Activated B cell treated with CpG ODN at 0.5 μM for 24 hours (primary cell): ENCODE results near the gene PIK3R6. TPM values are rescaled to one million over a fixed set of nuclear protein-coding genes. Genes with fewer than 3 reads are reported as not detected.

Source experiments
- ATAC-seq: fragments of 200-7000 bp; cut with Tn5 transposase; one replicate; pipeline ENCODE4 v1.10.0; 2021; ENCODE audit warnings: low read depth, mild to moderate bottlenecking, moderate library complexity
- CTCF ChIA-PET: fragments of 350-600 bp; sonication (Branson Sonifier 250); formaldehyde crosslinking; loops from one replicate; lab custom pipeline; 2021; ENCODE audit warnings: antibody characterized with exemption; lab: Charles Lee
- POLR2A ChIA-PET: fragments of 350-600 bp; sonication (Branson Sonifier 250); formaldehyde crosslinking; loops from one replicate; lab custom pipeline; 2021; ENCODE audit warnings: antibody characterized with exemption; lab: Charles Lee
- DNase-seq: peaks from one replicate; pipeline ENCODE4 v3.0.0; 2022
- H3K27ac Mint-ChIP-seq: one replicate; pipeline ENCODE4 v1.8.0; 2020; ENCODE audit warnings: mixed read lengths
- H3K27me3 Mint-ChIP-seq: one replicate; pipeline ENCODE4 v1.8.0; 2021; ENCODE audit warnings: mixed read lengths
- H3K36me3 Mint-ChIP-seq: one replicate; pipeline ENCODE4 v1.8.0; 2021; ENCODE audit warnings: low read depth, mixed read lengths
- H3K4me1 Mint-ChIP-seq: one replicate; pipeline ENCODE4 v1.8.0; 2021; ENCODE audit warnings: mixed read lengths
- H3K4me3 Mint-ChIP-seq: one replicate; pipeline ENCODE4 v1.8.0; 2020; ENCODE audit warnings: mild to moderate bottlenecking, mixed read lengths
- H3K9me3 Mint-ChIP-seq: one replicate; pipeline ENCODE4 v1.8.0; 2020; ENCODE audit warnings: mixed read lengths
- intact Hi-C: fragments of 100-400 bp; cut with micrococcal nuclease; formaldehyde crosslinking; loops from one replicate; pipeline ENCODE4 v1.15.1; 2024
- total RNA-seq: library from RNA; stranded (reverse); gene quantifications from 2 replicates; pipeline ENCODE4 v1.2.3, GENCODE V29; 2022
- TF ChIP-seq, protein P1 (sequence below): fragments of 200-600 bp; IDR thresholded peaks from one replicate; pipeline ENCODE4 v1.8.0; 2022; ENCODE audit warnings: antibody characterized with exemption, mild to moderate bottlenecking

The PIK3R6 gene
- total RNA-seq, 1 donor from 2014 or later, result 0.91 TPM

DNA sequence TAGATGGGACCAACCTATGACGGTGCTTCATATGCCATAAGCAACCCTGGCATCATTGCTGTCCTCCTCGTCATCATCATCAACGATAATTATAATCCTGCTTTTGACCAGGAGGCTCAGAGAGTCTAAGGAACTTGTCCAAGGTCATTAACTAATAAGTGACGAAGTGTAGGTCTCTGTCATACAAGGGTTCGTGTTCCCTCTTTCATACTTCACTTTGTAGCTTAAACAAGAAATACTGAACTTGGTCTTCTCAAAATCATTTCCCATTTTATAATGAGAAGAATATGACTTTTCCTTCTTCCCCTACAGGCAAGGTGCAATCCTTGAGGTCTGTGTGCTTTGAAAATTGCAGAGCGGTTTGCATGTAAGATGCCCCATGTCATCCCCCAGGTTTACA is 31.2 kb upstream of the PIK3R6 start:
- ChIA-PET CTCF (interaction anchor here (0.5 to 3.4 kb wide), 5 partner anchors 12 to 153 kb away, joined by 3 to 23 read pairs (median 8); partner anchors contain the start of gene MFSD6L), POLR2A (interaction anchor here (0.5 to 5.0 kb wide), 9 partner anchors 13 to 808 kb away, joined by 3 to 47 read pairs (median 7); partner anchors contain the start of gene PIK3R5)
- peaks cover 63% of the 10 kb centered on the region for H3K4me1 Mint-ChIP-seq
- H3K27me3 Mint-ChIP-seq, result no peaks in the 10 kb centered on the region
- TF ChIP-seq, protein P1, sequence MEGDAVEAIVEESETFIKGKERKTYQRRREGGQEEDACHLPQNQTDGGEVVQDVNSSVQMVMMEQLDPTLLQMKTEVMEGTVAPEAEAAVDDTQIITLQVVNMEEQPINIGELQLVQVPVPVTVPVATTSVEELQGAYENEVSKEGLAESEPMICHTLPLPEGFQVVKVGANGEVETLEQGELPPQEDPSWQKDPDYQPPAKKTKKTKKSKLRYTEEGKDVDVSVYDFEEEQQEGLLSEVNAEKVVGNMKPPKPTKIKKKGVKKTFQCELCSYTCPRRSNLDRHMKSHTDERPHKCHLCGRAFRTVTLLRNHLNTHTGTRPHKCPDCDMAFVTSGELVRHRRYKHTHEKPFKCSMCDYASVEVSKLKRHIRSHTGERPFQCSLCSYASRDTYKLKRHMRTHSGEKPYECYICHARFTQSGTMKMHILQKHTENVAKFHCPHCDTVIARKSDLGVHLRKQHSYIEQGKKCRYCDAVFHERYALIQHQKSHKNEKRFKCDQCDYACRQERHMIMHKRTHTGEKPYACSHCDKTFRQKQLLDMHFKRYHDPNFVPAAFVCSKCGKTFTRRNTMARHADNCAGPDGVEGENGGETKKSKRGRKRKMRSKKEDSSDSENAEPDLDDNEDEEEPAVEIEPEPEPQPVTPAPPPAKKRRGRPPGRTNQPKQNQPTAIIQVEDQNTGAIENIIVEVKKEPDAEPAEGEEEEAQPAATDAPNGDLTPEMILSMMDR, result no peak
- intact Hi-C loops, result loop anchor here (1.0 kb wide), 3 partner anchors 40 to 67 kb away; partner anchors contain the start of gene PIK3R5
- ATAC-seq (no peak), DNase-seq (no peak)
- no peaks in the 10 kb centered on the region for H3K9me3 Mint-ChIP-seq
- H3K27ac Mint-ChIP-seq, result peak overlapping the region; percentile 86
- peak overlapping the region; percentile 40 for H3K4me3 Mint-ChIP-seq
- peaks cover 47% of the 10 kb centered on the region for H3K36me3 Mint-ChIP-seq

- peaks cover 48% of the 10 kb centered on the region for H3K36me3 Mint-ChIP-seq
- no peaks in the 10 kb centered on the region for H3K27me3 Mint-ChIP-seq
- ATAC-seq (no peak), DNase-seq (no peak)
- CTCF ChIA-PET, result interaction anchor here (2.4 to 3.0 kb wide), 2 partner anchors 99 to 100 kb away, joined by 8 to 15 read pairs; partner anchors contain the start of gene MFSD6L
- peaks cover 62% of the 10 kb centered on the region for H3K4me1 Mint-ChIP-seq
- TF ChIP-seq, protein P1, result no peak
- peak overlapping the region; percentile 11 for H3K4me3 Mint-ChIP-seq
- H3K27ac Mint-ChIP-seq, result peak overlapping the region; percentile 86
- POLR2A ChIA-PET, result interaction anchor here (1.6 to 5.0 kb wide), 4 partner anchors 14 to 68 kb away, joined by 7 to 47 read pairs (median 40); partner anchors contain the start of gene PIK3R5
- intact Hi-C loops, result no loop called here
- no peaks in the 10 kb centered on the region for H3K9me3 Mint-ChIP-seq
Measured at GRCh38 chr17:8898126-8898525, 30.7 kb upstream of the PIK3R6 start.

- Mint-ChIP-seq H3K27ac (no peak overlapping the region), H3K36me3 (peaks cover 58% of the 10 kb centered on the region), H3K4me1 (peaks cover 68% of the 10 kb centered on the region), H3K9me3 (no peaks in the 10 kb centered on the region), H3K4me3 (no peak overlapping the region), H3K27me3 (no peaks in the 10 kb centered on the region)
- ATAC-seq, result no peak
- ChIA-PET POLR2A (interaction anchor here (1.6 to 4.7 kb wide), 2 partner anchors 19 to 69 kb away, joined by 7 to 44 read pairs; partner anchors contain the start of gene PIK3R5), CTCF (interaction anchor here (1.1 to 3.7 kb wide), 4 partner anchors 15 to 151 kb away, joined by 3 to 34 read pairs (median 18); partner anchors contain the start of gene MFSD6L)
- TF ChIP-seq, protein P1, result no peak
- intact Hi-C loops, result no loop called here
- DNase-seq, result no peak
Measured at GRCh38 chr17:8896641-8897635, 29.5 kb upstream of the PIK3R6 start.

GRCh38 chr17:8896087-8896486 is 28.6 kb upstream of the PIK3R6 start:
- no peaks in the 10 kb centered on the region for H3K9me3 Mint-ChIP-seq
- ATAC-seq, result no peak
- H3K27me3 Mint-ChIP-seq, result no peaks in the 10 kb centered on the region
- intact Hi-C loops, result no loop called here
- ChIA-PET POLR2A (interaction anchor here (0.8 to 1.1 kb wide), 3 partner anchors 19 to 89 kb away, joined by 3 to 4 read pairs (median 3); no protein-coding TSS in a partner anchor), CTCF (interaction anchor here (1.0 to 3.7 kb wide), 13 partner anchors 16 to 150 kb away, joined by 3 to 34 read pairs (median 8); partner anchors contain the start of gene MFSD6L)
- no peak overlapping the region for H3K4me3 Mint-ChIP-seq
- H3K4me1 Mint-ChIP-seq, result peaks cover 62% of the 10 kb centered on the region
- TF ChIP-seq, protein P1, result no peak
- no peak overlapping the region for H3K27ac Mint-ChIP-seq
- no peak for DNase-seq
- H3K36me3 Mint-ChIP-seq, result peaks cover 55% of the 10 kb centered on the region
